K562 (cell line): ENCODE measurements around the gene SMIM45.

Source experiments
- AFF1 ChIP-seq, 2 experiments: fragments of 450-650 bp; IDR thresholded peaks; 2 replicates each; pipeline ENCODE4 v1.6.1; 2018; ENCODE audit warnings: mild to moderate bottlenecking in 2 of 2, low read depth in 1 of 2; ENCODE audit not compliant: partially characterized antibody in 2 of 2
- ATF4 ChIP-seq: fragments of 450-650 bp; formaldehyde crosslinking; IDR thresholded peaks from 2 replicates; pipeline ENCODE4 v1.4.0; 2022; ENCODE audit warnings: mild to moderate bottlenecking, moderate library complexity
- CHD1 ChIP-seq: fragments of 200-600 bp; sonication (generic); IDR thresholded peaks from one replicate; pipeline ENCODE4 v1.6.1; 2012; ENCODE audit warnings: mild to moderate bottlenecking, moderate library complexity, low read length, inconsistent platforms
- DIDO1 ChIP-seq: fragments of 450-650 bp; IDR thresholded peaks from 2 replicates; pipeline ENCODE4 v1.6.1; 2016; ENCODE audit warnings: low read depth, missing biosample characterization, missing genetic modification characterization
- FOXA3 ChIP-seq, 2 experiments: fragments of 450-650 bp in 1 of 2; sonication (generic) in 1 of 2; formaldehyde crosslinking; IDR thresholded peaks in 1 of 2; conservative IDR thresholded peaks in 1 of 2; 2 replicates each; pipeline versions ENCODE4 v1.4.0 to v1.8.0; 2020 to 2022; ENCODE audit warnings: mild to moderate bottlenecking in 2 of 2, missing genetic modification reagents in 1 of 2
- FOXM1 ChIP-seq, 2 experiments: fragments of 450-650 bp in 1 of 2; sonication (generic) in 1 of 2; formaldehyde crosslinking in 1 of 2; IDR thresholded peaks; 2 replicates each; pipeline versions ENCODE4 v1.6.1 to v1.9.0; 2017 to 2022; ENCODE audit warnings: low read depth in 2 of 2, mild to moderate bottlenecking in 2 of 2, missing genetic modification reagents in 1 of 2, moderate library complexity in 1 of 2
- MAZ ChIP-seq, 2 experiments: fragments of 450-650 bp in 1 of 2; sonication (generic) in 1 of 2; formaldehyde crosslinking; IDR thresholded peaks in 1 of 2; conservative IDR thresholded peaks in 1 of 2; 2 replicates each; pipeline versions ENCODE4 v1.4.0 to v1.5.0; 2020; ENCODE audit warnings: mild to moderate bottlenecking in 1 of 2, missing genetic modification reagents in 1 of 2
- MXD1 ChIP-seq: fragments of 250-450 bp; sonication (Bioruptor Pico); IDR thresholded peaks from 2 replicates; pipeline ENCODE4 v1.8.0; 2021; ENCODE audit warnings: borderline replicate concordance, mild to moderate bottlenecking, moderate library complexity; ENCODE audit not compliant: poor library complexity, severe bottlenecking
- POLR2G ChIP-seq: fragments of 200-400 bp; formaldehyde crosslinking; IDR thresholded peaks from 2 replicates; pipeline ENCODE4 v1.6.1; 2017; ENCODE audit warnings: low read depth, mild to moderate bottlenecking, antibody characterized with exemption, low read length, moderate library complexity
- RFX7 ChIP-seq: fragments of 250-450 bp; sonication (Bioruptor Pico); IDR thresholded peaks from 2 replicates; pipeline ENCODE4 v1.5.1; 2021; ENCODE audit warnings: mild to moderate bottlenecking
- RNF2 ChIP-seq: sonication (generic); IDR thresholded peaks from 2 replicates; pipeline ENCODE4 v1.6.1; 2016
- SOX6 ChIP-seq: fragments of 450-650 bp; IDR thresholded peaks from 2 replicates; pipeline ENCODE4 v1.6.1; 2014; ENCODE audit warnings: mild to moderate bottlenecking
- SP2 ChIP-seq: IDR thresholded peaks from 2 replicates; pipeline ENCODE4 v1.6.1; 2011; ENCODE audit warnings: mild to moderate bottlenecking, low read depth, low read length, moderate library complexity; ENCODE audit not compliant: poor library complexity, severe bottlenecking; ENCODE audit errors: extremely low read depth
- TAF9B ChIP-seq: fragments of 450-650 bp; IDR thresholded peaks from 2 replicates; pipeline ENCODE4 v1.6.1; 2018; ENCODE audit warnings: mild to moderate bottlenecking; ENCODE audit not compliant: partially characterized antibody
- TBP ChIP-seq: optimal IDR thresholded peaks from 2 replicates; pipeline ENCODE3; 2011; ENCODE audit warnings: low read depth, low read length, improper control_type of control experiment
- ZNF212 ChIP-seq: fragments of 450-650 bp; formaldehyde crosslinking; IDR thresholded peaks from 2 replicates; pipeline ENCODE4 v1.4.0; 2020; ENCODE audit warnings: mild to moderate bottlenecking
- ZNF3 ChIP-seq: fragments of 250-450 bp; sonication (Bioruptor Pico); IDR thresholded peaks from 2 replicates; pipeline ENCODE4 v1.5.0; 2021; ENCODE audit warnings: mild to moderate bottlenecking, moderate library complexity

Gene SMIM45

GRCh38 chr22:41946629-41947423 is 5.1 kb upstream of the SMIM45 start, which contains the start of gene CENPM (continued):
- TF ChIP-seq TAF9B: peak; percentile 40
- TF ChIP-seq TBP: no peak
- TF ChIP-seq RNF2: peak; percentile 53; the same call in 1 of the 2 replicates
- peak in 1 of 2 experiments; percentile 30 for TF ChIP-seq AFF1 (IDR thresholded peaks at IDR 0.05; ENCODE audit: low read depth in 1 of 2, partially characterized antibody in 2 of 2)
- peak; percentile 28; the same call in 1 of the 2 replicates for TF ChIP-seq SOX6
- TF ChIP-seq SP2: peak; percentile 68
- no peak for TF ChIP-seq RFX7 (CRISPR knock-in tag)
- TF ChIP-seq MXD1 (CRISPR knock-in tag): no peak
- peak; percentile 57 to 73; a peak in 3 of 4 replicates for TF ChIP-seq MAZ (CRISPR knock-in tag; conservative IDR thresholded peaks at IDR 0.05 in 1 of 2, IDR thresholded peaks at IDR 0.05 in 1 of 2)
- TF ChIP-seq ZNF212: no peak
- no peak for TF ChIP-seq ZNF3 (CRISPR knock-in tag)
- no peak for TF ChIP-seq ATF4
- TF ChIP-seq DIDO1 (tag): no peak
- peak; percentile 76 for TF ChIP-seq FOXM1 (IDR thresholded peaks at IDR 0.05; ENCODE audit: low read depth)
- no peak for TF ChIP-seq FOXM1 (CRISPR knock-in tag; IDR thresholded peaks at IDR 0.05; ENCODE audit: low read depth)
- no peak for TF ChIP-seq FOXA3 (CRISPR knock-in tag; conservative IDR thresholded peaks at IDR 0.05 in 1 of 2, IDR thresholded peaks at IDR 0.05 in 1 of 2)
- peak; percentile 91 for TF ChIP-seq POLR2G
- no peak for TF ChIP-seq CHD1
